HL-60 (cell line): ENCODE data around the gene C2orf92.

ENCODE experiments used
- DNase-seq, 2 experiments: peaks; one replicate each; pipeline ENCODE4 v3.0.0-alpha.2; 2010 to 2020; ENCODE audit warnings: low read depth in 1 of 2, low spot score in 1 of 2
- H3K27ac ChIP-seq: fragments of 250-450 bp; sonication (Bioruptor Pico); replicated peaks from 2 replicates; pipeline ENCODE4 v1.5.1; 2020; ENCODE audit warnings: mild to moderate bottlenecking, moderate library complexity
- H3K27me3 ChIP-seq: fragments of 250-450 bp; sonication (Bioruptor Pico); 2 replicates; pipeline ENCODE4 v1.5.1; 2021; ENCODE audit warnings: mild to moderate bottlenecking, moderate library complexity; ENCODE audit not compliant: insufficient read depth, poor library complexity, severe bottlenecking
- H3K4me3 ChIP-seq: replicated peaks from 2 replicates; pipeline ENCODE4 v1.5.1; 2011; ENCODE audit warnings: mild to moderate bottlenecking, control low read depth, low read length; ENCODE audit not compliant: insufficient read depth
- CTCF ChIP-seq: IDR thresholded peaks from one replicate; pipeline ENCODE4 v1.5.1; 2011; ENCODE audit warnings: low read length, control low read depth, inconsistent platforms; ENCODE audit not compliant: insufficient read depth
- GABPA ChIP-seq: IDR thresholded peaks from 2 replicates; pipeline ENCODE4 v1.6.1; 2012; ENCODE audit warnings: low read depth
- POLR2AphosphoS5 ChIP-seq: IDR thresholded peaks from 2 replicates; pipeline ENCODE4 v1.6.1; 2012; ENCODE audit warnings: low read depth
- REST ChIP-seq: IDR thresholded peaks from 2 replicates; pipeline ENCODE4 v1.6.1; 2012; ENCODE audit warnings: low read depth; ENCODE audit not compliant: insufficient replicate concordance
- SPI1 ChIP-seq: IDR thresholded peaks from 2 replicates; pipeline ENCODE4 v1.6.1; 2012; ENCODE audit warnings: low read depth, mild to moderate bottlenecking, borderline replicate concordance

Gene C2orf92

GRCh38 chr2:97656129-97656755 lies 13.3 kb upstream of the C2orf92 start:
- no peak for DNase-seq
- TF ChIP-seq SPI1 (no peak), POLR2AphosphoS5 (no peak; the same call in 1 of the 2 replicates), CTCF (no peak), GABPA (no peak), REST (no peak)
- H3K4me3 ChIP-seq: no peak overlapping the region
- H3K27me3 ChIP-seq: no peaks in the 10 kb centered on the region
- H3K27ac ChIP-seq: no peak overlapping the region

GRCh38 chr2:97656905-97657587 lies 12.5 kb upstream of the C2orf92 start:
- no peaks in the 10 kb centered on the region for H3K27me3 ChIP-seq
- TF ChIP-seq CTCF (no peak), POLR2AphosphoS5 (no peak), GABPA (no peak), SPI1 (no peak), REST (no peak)
- H3K4me3 ChIP-seq: no peak overlapping the region
- no peak overlapping the region for H3K27ac ChIP-seq
- DNase-seq: no peak

GRCh38 chr2:97657986-97658690 lies 11.4 kb upstream of the C2orf92 start:
- TF ChIP-seq POLR2AphosphoS5: peak; percentile 44; the same call in 1 of the 2 replicates
- no peak for TF ChIP-seq REST
- TF ChIP-seq SPI1: no peak
- no peak for TF ChIP-seq GABPA
- no peak for TF ChIP-seq CTCF
- no peak overlapping the region for H3K27ac ChIP-seq
- no peak overlapping the region for H3K4me3 ChIP-seq
- DNase-seq: no peak
- no peaks in the 10 kb centered on the region for H3K27me3 ChIP-seq
